ENCODE results near the gene PMM2.

The PMM2 gene

DNA sequence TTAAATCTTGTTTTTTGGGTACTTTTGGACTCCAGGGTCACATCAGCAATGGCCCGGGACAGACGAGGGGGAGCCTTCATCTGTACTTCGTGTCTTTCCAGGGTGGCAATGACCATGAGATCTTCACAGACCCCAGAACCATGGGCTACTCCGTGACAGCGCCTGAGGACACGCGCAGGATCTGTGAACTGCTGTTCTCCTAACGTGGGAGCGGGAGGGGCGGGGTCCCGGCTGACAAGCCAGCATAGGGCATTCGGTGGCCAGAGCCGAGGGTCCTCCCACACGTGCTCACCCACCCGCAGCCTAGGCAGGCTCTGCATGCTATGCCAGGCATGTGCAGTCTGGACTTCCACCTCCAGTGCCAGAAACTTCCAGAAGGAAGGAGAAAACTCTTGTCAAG lies 50.0 kb downstream of the PMM2 start:
- TF ChIP-seq, protein P1, sequence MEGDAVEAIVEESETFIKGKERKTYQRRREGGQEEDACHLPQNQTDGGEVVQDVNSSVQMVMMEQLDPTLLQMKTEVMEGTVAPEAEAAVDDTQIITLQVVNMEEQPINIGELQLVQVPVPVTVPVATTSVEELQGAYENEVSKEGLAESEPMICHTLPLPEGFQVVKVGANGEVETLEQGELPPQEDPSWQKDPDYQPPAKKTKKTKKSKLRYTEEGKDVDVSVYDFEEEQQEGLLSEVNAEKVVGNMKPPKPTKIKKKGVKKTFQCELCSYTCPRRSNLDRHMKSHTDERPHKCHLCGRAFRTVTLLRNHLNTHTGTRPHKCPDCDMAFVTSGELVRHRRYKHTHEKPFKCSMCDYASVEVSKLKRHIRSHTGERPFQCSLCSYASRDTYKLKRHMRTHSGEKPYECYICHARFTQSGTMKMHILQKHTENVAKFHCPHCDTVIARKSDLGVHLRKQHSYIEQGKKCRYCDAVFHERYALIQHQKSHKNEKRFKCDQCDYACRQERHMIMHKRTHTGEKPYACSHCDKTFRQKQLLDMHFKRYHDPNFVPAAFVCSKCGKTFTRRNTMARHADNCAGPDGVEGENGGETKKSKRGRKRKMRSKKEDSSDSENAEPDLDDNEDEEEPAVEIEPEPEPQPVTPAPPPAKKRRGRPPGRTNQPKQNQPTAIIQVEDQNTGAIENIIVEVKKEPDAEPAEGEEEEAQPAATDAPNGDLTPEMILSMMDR (IDR thresholded peaks at IDR 0.05; ENCODE audit: low read length, missing control alignments): no peak
- DNase-seq (ENCODE audit: low read depth): no peak
- H3K4me3 ChIP-seq (replicated peaks; ENCODE audit: low read depth, low read length): no peak overlapping the region

DNA sequence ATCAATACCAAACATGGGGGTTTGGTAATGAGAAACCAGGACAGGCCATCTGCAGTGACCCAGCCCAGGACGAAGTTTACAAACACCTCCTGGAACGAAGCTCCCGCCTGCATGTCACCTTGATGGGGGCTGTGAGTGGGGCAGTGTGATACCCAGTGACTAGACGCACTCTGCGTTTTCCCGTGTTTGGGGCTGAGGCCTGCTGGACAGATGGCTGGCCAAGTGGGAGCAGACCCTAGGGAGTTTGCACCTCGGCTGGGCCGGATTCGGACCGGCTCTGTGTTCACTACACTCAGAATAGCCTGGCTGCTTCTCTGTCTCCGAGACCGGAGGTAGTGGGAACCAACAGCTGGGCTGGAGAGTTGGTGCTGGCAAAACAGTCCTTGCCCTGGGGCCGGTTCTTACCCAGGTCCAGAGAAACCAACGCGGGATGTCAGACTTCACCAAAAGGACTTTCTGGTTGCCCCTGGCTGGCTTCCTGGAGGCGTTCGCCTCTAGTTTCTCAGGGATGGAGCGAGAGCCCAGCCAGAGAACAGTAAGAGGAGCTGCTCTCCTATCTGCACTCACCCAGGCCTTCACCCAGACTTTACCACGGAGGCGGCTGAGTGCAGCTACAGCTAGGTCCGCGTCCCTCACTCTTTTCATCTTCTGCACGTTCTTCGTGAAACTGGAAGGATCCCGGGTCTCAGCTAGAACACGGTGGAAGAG lies 50.7 kb downstream of the PMM2 start:
- H3K4me3 ChIP-seq (replicated peaks; ENCODE audit: low read depth, low read length): no peak overlapping the region
- TF ChIP-seq, protein P1 (IDR thresholded peaks at IDR 0.05; ENCODE audit: low read length, missing control alignments): no peak
- no peak for DNase-seq (ENCODE audit: low read depth)

DNA sequence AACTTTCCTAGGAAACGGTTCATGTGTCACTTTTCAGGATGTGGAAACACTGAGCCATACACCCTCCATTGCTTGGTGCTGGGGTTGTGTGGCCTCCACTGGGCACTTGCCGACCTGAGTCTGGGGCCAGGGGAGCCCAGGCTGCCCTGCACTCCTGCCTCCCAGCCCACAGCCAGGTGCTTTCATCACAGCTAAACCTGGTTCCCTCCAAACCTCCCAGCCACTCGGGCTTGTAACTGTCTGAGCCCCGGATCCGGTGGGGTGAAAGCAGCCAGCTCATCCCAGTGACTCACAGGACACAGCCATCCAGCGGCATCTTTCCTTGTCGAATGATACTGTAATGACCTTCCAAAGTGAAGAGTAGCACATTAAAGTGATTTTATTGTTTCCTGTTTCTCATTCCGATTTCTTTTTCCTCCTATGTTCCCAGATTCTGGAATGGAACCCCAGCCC lies 51.3 kb downstream of the PMM2 start:
- TF ChIP-seq, protein P1 (IDR thresholded peaks at IDR 0.05; ENCODE audit: low read length, missing control alignments): no peak
- no peak overlapping the region for H3K4me3 ChIP-seq (replicated peaks; ENCODE audit: low read depth, low read length)
- no peak for DNase-seq (ENCODE audit: low read depth)

DNA sequence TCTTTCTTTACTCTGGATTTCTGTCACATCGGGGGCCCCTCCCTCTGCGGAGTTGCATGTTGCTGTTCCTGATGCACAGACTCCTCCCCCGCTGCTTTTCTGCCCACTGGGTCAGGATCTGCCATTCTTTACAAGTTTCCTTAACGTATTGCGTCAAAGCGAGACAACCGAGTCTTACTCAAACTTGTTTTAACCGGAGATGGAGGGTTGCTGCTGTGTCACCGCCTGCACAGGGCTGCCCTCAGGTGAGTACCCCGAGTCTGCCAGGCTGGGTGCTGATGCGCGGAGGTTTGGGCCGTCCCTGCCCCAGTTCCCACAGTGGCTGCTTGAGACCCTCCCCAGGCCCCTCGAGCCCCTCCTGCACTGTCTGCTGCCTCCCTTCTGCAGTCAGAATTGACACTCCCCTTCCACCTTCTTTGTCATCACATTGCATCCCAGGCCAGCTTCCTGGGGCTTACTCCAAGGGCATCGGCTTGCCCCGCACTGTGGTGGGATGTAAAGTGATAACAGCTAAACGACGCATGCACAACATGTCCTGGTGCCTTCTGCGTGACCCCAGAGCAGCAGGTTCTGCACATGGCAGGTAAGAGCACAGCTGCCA lies 51.9 kb downstream of the PMM2 start:
- TF ChIP-seq, protein P1 (IDR thresholded peaks at IDR 0.05; ENCODE audit: low read length, missing control alignments): no peak
- peak; percentile 80 for DNase-seq (ENCODE audit: low read depth)
- H3K4me3 ChIP-seq (replicated peaks; ENCODE audit: low read depth, low read length): no peak overlapping the region

DNA sequence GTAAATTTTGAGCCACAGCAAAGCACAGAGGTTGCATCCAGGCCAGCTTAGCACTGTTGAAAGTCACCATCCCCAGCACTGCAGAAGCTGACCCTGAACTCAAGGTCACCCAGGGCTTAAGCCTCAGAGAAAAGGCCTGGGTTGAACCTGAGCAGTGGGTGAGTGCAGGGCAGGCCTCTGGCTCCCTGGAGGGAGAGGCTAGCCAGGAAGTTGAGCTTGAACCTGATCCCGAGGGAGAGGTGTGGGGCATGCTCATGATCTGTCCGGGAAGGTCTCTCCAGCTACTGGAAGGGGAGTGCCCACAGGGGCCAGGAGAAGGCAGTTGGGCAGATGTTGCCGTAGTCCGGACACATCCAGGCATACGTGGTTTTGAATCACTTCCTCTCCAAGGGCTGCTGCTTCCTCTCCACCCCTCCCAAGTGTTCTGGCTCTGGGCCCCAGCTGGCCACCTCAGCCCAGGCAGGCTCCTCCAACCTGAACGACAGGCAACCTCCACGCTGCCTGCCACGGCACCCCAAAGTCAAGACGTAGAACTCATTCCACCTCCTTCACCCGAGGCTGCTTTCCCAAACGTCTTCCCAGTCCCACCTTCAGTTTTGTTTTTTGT lies 52.7 kb downstream of the PMM2 start:
- no peak overlapping the region for H3K4me3 ChIP-seq (replicated peaks; ENCODE audit: low read depth, low read length)
- TF ChIP-seq, protein P1 (IDR thresholded peaks at IDR 0.05; ENCODE audit: low read length, missing control alignments): no peak
- peak; percentile 93 for DNase-seq (ENCODE audit: low read depth)

DNA sequence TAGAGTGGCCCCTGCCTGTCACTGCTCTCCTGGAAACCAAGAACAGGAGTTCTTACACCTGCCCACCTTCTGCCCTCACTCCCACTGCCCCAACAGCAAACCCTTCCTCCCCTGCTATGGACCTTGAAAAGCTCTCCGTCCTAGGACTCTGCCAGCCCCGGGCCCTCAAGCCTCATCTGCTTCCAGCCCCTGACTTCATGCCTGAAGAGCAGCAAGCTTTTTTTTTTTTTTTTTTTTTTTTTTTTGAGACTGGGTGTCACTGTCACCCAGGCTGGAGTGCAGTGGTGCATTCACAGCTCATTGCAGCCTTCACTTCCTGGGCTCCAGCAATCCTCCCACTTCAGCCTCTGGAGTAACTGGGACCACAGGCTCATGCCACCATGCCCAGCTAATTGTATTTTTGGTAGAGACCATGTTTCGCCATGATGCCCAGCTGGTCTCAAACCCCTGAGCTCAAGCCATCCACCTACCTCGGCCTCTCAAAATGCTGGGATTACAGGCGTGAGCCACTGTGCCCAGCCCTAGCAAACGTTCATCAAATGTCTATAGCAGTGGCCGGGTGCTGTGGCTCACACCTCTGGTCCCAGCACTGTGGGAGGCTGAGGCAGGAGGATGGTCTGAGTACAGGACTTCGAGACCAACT lies 54.2 kb downstream of the PMM2 start:
- DNase-seq (ENCODE audit: low read depth): no peak
- TF ChIP-seq, protein P1 (IDR thresholded peaks at IDR 0.05; ENCODE audit: low read length, missing control alignments): no peak
- no peak overlapping the region for H3K4me3 ChIP-seq (replicated peaks; ENCODE audit: low read depth, low read length)
